Colon (tissue), 2 donors: ENCODE measurements around the gene SHQ1.

Source experiments
- FAIRE-seq: peaks from 2 replicates; lab custom pipeline; 2012; peaks lifted over from hg19 to GRCh38; lab: Jason Lieb, UNC
- donor health status: control.
- donor health status: control.

SHQ1 gene

DNA sequence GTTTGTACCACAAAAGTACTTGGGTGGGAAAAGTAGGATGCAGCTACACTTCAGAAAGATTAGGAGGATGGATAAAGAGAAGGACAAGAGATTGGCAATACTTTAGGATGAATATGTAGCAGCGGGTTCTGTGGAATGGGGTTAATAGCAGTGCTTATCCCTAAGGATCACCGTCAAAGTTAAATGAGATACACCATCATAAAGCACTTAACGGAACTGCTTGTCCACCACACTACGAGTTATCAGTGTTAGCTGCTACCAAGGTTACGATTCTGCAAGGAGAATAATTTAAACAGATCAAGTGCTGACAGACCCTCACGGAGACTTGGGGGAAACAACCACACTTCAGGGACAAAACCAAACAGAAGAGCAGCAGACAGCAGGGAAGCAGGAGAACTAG lies 963 bp downstream of the SHQ1 start:
- FAIRE-seq = no peak

- FAIRE-seq = no peak
Measured at GRCh38 chr3:72846166-72846565, 2.1 kb downstream of the SHQ1 start.

DNA sequence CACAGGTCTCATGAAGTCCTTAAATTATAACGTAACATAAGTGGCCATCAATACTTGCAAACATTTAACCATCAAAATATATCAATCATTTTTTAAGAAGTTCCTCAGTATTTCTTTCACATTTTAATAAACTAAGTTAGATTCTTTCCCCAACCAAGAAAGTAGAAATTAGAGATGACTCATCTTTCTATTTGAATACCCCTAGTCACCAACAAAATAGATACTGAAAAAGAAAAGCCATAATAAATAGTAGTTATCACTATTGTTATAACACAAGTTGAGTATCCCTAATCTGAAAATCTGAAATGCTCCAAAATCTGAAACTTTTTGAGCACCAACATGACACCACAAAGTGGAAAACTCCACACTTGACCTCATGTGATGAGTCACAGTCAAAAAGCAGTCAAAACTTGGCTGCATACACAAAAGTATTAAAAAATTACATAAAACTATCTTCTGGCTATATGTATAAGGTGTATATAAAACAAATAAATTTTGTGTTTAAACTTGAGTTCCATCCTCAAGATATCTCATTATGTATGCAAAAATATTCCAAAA lies 3.7 kb downstream of the SHQ1 start:
- FAIRE-seq = no peak

GRCh38 chr3:72839057-72839456 lies 9.2 kb downstream of the SHQ1 start:
- FAIRE-seq = no peak

DNA sequence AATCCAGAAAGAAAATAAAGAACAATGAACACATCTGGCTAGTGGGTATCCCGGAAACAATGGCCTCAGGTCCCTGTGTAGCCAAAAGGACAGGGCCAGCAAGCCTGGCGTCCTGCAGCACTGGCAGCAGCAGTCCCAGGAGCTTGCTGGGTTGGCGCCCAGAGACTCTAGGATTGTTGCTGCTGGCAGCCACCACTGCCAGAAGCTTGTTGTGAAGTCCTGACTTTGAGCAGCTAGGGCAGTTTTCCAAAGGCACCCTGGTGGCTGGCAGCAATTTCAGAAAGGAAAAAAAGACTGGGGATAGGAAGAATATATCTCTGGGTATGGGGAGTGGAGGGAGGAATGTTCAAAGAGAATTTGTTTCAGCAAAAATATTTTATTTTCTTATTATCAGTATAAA lies 11.3 kb downstream of the SHQ1 start:
- no peak for FAIRE-seq

DNA sequence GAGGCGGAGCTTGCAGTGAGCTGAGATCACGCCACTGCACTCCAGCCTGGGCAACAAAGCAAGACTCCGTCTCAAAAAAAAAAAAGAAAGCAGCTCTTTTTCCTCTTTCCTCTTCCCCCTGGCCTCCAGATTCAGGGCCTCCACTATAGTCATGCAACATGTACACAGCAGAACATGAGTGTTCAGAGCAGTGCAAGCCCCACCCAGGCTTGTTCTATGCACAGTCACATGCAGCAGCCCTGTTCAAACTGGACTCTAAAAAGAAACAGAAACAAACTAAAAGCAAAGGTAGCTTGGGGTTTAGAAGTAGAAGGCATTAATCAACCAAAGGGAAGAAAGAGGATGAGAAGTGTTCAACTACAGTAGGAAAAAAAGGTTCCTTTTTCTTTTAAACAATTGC lies 11.8 kb downstream of the SHQ1 start:
- FAIRE-seq = no peak

- FAIRE-seq = no peak
Measured at GRCh38 chr3:72830452-72831223, 17.6 kb downstream of the SHQ1 start.

DNA sequence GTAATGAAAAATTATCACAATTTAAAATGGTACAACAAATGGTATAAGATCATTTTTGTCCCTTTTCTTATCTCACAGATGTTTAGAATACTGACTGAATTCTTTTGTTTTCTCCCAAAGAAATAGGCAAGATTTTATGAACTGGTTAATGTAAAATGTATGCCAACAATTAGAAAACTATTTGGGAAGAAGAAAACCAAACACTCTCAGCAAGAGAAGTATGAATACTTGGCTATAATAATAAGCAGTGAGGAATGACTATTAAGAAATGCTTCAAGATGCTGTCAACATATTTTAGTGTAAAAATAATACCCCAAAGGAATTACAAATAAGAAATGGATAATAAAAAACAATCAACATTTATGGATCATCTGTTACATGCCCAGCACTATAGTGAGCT lies 18.5 kb downstream of the SHQ1 start:
- FAIRE-seq = no peak

DNA sequence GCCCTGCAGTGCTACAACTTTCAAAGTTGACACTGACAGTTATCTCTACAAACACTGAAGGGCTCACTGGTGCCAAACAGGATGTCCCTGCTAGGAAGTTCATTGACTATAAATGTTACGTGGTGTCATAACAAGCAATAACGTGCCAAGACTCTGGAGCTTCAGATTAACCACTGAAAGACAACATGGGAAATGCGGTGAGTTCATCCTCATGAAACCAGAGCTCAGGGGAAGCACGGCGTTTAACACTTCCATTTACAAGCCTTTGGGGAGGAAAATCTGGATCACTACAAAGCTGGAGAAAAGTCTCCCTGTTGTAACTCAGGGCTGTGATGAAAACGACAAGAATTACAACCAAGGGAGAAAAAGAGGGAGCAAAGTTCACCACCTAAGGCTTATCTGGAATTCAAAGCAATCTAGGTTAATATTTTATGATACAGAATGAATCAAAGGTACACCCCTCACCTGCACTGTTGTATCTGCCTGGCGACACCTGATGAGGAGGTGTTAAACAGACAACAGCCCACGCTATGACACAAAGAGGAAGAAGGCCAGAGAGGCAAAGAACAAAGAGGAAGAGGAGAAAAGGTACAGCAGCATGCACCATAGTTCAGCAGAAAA lies 27.0 kb downstream of the SHQ1 start:
- FAIRE-seq = peak; percentile 62

- no peak for FAIRE-seq
Measured at GRCh38 chr3:72820415-72820814, 27.8 kb downstream of the SHQ1 start.

- no peak for FAIRE-seq
Measured at GRCh38 chr3:72818905-72819304, 29.3 kb downstream of the SHQ1 start.

GRCh38 chr3:72818092-72818773 lies 30.0 kb downstream of the SHQ1 start:
- FAIRE-seq = no peak

DNA sequence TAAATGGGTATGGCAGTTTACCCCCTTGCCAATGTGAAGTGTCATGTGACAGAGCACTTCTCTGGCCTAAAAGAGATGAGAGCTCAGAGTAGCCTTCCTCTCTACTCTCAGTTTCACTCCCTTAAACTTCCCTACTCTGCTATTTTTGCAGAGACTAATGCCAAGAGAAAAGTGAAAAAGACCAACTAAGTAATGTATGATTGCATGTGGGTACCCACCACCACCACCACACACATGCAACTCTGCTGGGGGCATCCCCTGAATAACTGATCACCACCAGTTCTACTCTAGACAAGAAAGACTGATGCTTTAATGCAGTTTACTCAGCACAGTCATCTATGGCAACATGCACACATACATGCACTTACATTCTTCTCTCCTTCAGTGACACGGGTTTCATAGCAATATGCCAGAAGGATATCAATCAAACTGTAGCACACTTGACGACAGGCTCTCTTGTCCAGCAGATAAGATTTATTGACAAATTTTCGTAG lies 31.3 kb downstream of the SHQ1 start:
- FAIRE-seq = no peak

- no peak for FAIRE-seq
Measured at GRCh38 chr3:72814308-72814707, 33.9 kb downstream of the SHQ1 start.

DNA sequence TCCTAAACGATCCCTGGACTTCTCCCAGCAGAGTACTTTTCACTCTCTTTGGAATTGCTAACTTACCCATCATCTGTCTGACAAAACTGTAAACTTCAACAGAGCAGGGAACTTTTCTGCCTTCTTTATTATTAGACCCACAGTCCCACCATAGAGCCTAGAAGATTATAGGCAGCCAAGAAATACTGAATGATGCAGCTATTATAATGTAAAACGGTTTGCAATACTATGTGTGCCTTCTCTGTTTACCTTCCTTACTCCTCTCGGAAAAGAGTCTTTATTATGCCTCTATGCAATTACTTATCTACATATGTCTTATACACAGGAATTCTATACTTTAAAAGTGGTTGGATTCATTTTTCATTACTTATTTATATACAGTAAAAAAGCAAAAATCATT lies 36.0 kb downstream of the SHQ1 start:
- no peak for FAIRE-seq

DNA sequence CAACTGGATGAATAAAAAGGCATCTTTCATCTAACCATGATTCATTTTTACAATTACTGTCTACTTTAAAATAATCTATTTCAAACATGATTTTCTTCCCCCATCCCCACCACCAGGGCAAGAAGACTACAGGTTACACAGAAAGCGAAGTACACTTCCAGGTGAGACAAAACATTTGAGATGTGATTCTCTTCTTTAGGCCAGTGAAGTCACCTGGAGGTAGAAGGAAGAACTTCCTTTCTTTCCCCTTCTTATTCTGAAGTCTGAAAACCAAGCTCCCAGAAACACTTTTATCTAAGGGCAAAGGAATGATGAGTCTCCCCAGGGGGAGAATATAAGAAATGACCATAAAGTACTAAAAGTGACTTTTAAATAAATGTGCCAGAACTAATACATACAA lies 36.7 kb downstream of the SHQ1 start:
- no peak for FAIRE-seq

GRCh38 chr3:72810659-72811434 lies 37.4 kb downstream of the SHQ1 start:
- FAIRE-seq = no peak

DNA sequence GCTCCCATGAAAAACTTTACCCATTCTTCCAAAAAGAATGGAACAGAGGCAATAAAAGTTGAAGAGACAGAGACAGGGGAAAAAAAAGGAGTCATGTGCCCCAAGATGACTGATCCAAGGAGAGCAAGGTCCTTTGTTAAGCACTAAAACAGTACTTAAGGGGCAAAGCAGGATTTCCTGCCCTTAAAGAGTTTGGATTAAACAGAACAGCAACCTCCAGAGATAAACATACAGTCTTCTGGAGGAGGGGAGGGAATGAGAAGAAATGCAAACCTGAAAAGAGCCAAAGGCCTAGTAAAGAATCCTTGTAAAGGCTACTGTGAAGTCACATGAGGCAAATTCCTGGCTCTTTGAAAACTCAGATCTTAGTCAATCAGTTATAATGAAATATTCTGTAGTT lies 38.2 kb downstream of the SHQ1 start:
- FAIRE-seq = no peak

DNA sequence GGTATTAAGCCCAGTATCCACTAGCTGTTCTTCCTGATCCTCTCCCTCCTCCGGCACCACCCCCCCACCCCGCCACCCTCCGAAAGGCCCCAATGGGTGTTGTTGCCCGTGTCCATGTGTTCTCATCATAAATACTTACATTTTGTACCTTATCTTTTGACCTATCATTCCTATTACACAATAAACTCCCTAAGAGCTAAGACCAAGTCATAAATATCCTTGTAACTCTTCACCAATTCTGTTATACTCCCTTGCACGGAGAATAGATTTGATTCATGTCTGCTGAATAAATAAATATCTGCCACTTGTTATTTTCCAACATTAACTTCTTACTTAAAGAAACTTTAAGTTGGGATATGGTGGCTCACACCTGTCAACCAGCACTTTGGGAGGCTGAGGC lies 43.9 kb downstream of the SHQ1 start:
- FAIRE-seq = no peak

- FAIRE-seq = no peak
Measured at GRCh38 chr3:72803573-72803972, 44.7 kb downstream of the SHQ1 start.

GRCh38 chr3:72802001-72802400 lies 46.2 kb downstream of the SHQ1 start:
- FAIRE-seq = no peak

DNA sequence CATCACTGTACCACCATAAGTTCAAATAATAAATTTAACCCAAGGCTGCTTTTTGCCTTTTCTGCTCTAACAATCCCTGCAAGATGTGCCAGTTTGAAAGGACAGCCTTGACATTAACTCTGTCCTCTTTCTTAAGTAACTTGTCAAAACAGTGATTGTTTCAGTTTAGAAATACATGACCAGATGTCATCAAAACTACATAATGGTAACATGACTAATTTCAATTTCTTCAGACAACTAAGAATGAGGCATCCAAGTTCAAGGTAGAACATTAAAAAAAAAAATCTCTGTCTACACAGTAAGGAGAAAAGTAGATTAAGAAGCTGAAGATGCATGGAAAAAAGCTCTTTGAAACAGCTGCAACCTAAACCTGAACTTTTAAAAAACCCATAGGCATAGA lies 47.4 kb downstream of the SHQ1 start:
- FAIRE-seq = no peak
